Right cardiac atrium (tissue), 5 donors: Measurements from ENCODE around the gene S100Z. TPM values are rescaled to one million over a fixed set of nuclear protein-coding genes. Genes with fewer than 3 reads are reported as not detected.
A peak's percentile ranks its signal among the peaks of the same experiment; 100 is the strongest.
"Not testable (repeated sequence)": the region's sequence is repeated elsewhere in the genome, so short reads cannot be mapped to it uniquely, and the experiment has no call there.

Experiments used
- ATAC-seq, 2 donors: fragments of 200-7000 bp; cut with Tn5 transposase; one replicate each; pipeline versions ENCODE4 v1.8.0 to v1.9.1; 2020; ENCODE audit warnings: moderate library complexity in 2 of 2, mild to moderate bottlenecking in 1 of 2
- DNase-seq, 3 donors: peaks; one replicate each; pipeline ENCODE4 v3.0.0-alpha.2; 2020
- H3K27ac ChIP-seq: one replicate; pipeline ENCODE4 v1.5.1; 2013; ENCODE audit warnings: mild to moderate bottlenecking, low read length, control low read depth, moderate library complexity
- H3K27me3 ChIP-seq: one replicate; pipeline ENCODE4 v1.6.1; 2013; ENCODE audit not compliant: control insufficient read depth, insufficient read depth
- H3K4me1 ChIP-seq: one replicate; pipeline ENCODE4 v1.6.1; 2013; ENCODE audit warnings: low read length; ENCODE audit not compliant: control insufficient read depth, insufficient read depth
- H3K4me3 ChIP-seq: one replicate; pipeline ENCODE4 v1.5.1; 2013; ENCODE audit warnings: low read length, control low read depth
- H3K9me3 ChIP-seq: one replicate; pipeline ENCODE4 v1.6.1; 2013; ENCODE audit warnings: low read length; ENCODE audit not compliant: control insufficient read depth
- WGBS: extraction: QIAGEN DNeasy Blood & Tissue Kit; methylation state at CpG from one replicate; pipeline ENCODE4 v1.1.7; 2013; 5-methylcytosine and 5-hydroxymethylcytosine counted together
- intact Hi-C, 4 donors: fragments of 100-400 bp; cut with DNase I; formaldehyde crosslinking; loops; one replicate each; pipeline versions ENCODE4 v1.11.0 to v1.14.0; 2022 to 2023
- polyA plus RNA-seq: library from polyadenylated mRNA; stranded (reverse); fragments of 200-250 nt; gene quantifications from one replicate; pipeline ENCODE4 v1.2.3, GENCODE V29; 2013
- total RNA-seq, 4 donors: library from RNA; stranded (reverse); fragmentation: NEBNext Ultra II Directional; extraction: Animal tissue kit (Norgen Biotek cat#: 25700); gene quantifications; one replicate each; pipeline ENCODE4 v1.2.1, GENCODE V29; 2021
- donor health status: healthy with polysubstance abuse.
- donor health status: DM: no; HTN: yes; CAD: no.
- donor health status: DM: no; HTN: no; CAD: no.
- donor health status: DM: no; HTN: yes; CAD: no; lungs with severe emphysema.
- donor health status: DM: yes; HTN: yes; CAD: no.

S100Z gene
- total and polyA plus RNA-seq, 5 donors: not detected

DNA sequence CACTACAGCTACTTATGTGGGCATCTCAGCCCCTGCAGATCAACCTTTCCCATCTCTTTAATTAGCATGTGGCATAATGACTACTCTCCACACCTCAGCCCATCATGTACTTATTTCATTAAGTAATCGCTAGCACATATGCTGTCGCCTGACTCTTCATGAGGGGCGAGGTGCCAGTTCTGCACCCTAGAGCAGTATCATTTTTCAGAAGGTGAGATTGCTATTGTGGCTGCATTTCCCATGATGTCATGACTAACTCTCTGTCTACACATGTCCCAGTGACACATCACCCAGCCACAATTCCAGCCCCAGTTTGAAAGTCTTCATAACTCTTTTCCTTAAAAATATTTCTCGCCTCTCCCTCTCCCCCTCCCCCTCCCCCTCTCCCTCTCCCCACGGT is 38.6 kb upstream of the S100Z start:
- no peak for DNase-seq
- 94% methylated on average over 5 of the region's 5 CpGs for WGBS
- no peak overlapping the region for H3K27ac ChIP-seq
- intact Hi-C loops: no loop called here
- H3K4me3 ChIP-seq: no peak overlapping the region
- H3K4me1 ChIP-seq: no peaks in the 10 kb centered on the region
- no peaks in the 10 kb centered on the region for H3K9me3 ChIP-seq
- H3K27me3 ChIP-seq: no peaks in the 10 kb centered on the region
- ATAC-seq: no peak

DNA sequence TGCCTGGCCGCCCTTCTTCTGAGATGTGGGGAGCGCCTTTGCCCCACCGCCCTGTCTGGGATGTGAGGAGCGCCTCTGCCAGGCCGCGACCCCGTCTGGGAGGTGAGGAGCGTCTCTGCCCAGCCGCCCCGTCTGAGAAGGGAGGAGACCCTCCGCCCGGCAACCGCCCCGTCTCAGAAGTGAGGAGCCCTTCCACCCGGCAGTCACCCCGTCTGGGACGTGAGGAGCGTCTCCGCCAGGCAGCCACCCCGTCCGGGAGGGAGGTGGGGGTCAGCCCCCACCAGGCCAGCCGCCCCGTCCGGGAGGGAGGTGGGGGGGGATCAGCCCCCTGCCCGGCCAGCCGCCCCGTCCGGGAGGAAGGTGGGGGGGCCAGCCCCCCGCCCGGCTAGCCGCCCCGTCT is 37.6 kb upstream of the S100Z start:
- ATAC-seq, H3K4me1 ChIP-seq, H3K27me3 ChIP-seq, H3K27ac ChIP-seq, intact Hi-C loops, H3K4me3 ChIP-seq, H3K9me3 ChIP-seq: not testable (repeated sequence)
- DNase-seq: peak in 1 of 3 donors; percentile 61
- 97% methylated on average over 32 of the region's 32 CpGs for WGBS

DNA sequence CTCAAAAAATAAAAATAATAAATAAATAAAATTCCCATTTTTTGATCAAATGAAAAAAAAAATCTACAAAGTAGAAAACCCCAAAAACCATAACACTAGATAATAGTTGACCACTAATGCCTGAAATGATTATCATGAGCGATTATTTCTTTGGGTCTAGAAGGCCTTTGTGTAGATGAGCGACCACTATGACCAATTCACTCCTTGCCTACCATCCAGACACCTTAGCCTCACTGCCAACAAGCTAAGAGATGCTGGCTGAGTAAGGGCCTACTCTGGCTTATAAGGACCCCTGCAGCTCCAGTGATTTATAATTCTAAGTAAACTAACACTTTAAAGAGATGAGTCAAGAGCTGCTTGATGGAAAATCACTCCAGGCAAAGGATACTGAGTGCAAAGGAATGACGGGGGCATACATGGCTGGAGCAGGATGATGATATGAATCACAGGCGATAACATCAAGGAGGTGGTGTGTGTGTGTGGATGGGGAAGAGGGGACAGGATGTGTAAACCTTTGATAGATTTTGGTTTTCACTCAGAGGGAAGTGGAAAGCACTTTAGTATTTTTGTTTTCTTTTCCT is 35.7 kb upstream of the S100Z start:
- no peaks in the 10 kb centered on the region for H3K9me3 ChIP-seq
- H3K27ac ChIP-seq: no peak overlapping the region
- WGBS: 85% methylated on average over 4 of the region's 4 CpGs
- no peaks in the 10 kb centered on the region for H3K4me1 ChIP-seq
- DNase-seq: no peak
- H3K27me3 ChIP-seq: no peaks in the 10 kb centered on the region
- no peak for ATAC-seq
- no peak overlapping the region for H3K4me3 ChIP-seq
- intact Hi-C loops: no loop called here

DNA sequence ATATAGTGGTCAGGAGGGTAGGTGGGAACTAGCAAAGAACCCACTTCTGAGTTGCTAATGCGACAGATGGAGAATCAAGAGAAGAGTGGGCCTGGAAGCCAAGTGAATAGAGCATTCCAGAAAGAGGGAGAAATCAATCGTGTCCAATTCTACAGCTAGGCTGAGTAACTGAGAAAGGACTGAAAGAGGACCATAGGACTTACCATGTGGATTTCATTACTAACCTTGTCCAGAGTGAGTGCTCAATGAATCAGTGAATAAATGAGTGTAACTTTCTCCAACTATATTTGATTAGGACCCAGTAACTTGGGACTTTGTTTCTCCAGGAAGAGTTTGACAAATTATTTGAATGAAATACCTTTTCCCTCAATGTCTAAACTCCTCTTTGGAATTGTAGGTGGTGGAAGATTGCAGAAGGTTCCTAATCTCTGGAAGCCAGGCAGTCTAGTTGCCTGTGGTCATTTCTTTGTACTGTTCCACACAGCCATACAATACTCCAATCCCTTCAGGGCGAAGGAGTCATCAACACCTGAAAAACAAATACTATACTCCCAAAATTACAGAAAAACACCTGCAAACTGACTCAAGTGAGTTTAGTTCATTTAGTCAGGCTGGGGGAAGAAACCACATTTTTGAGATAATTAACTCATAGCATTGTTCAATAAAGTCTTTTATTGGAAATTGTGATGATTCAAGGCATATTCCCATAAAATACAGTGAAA is 33.5 kb upstream of the S100Z start:
- Histone ChIP-seq H3K9me3 (no peaks in the 10 kb centered on the region), H3K4me3 (no peak overlapping the region), H3K27me3 (no peaks in the 10 kb centered on the region), H3K27ac (no peak overlapping the region), H3K4me1 (no peaks in the 10 kb centered on the region)
- ATAC-seq (no peak), DNase-seq (no peak)
- WGBS: 84% methylated on average over 3 of the region's 3 CpGs
- intact Hi-C loops: no loop called here

DNA sequence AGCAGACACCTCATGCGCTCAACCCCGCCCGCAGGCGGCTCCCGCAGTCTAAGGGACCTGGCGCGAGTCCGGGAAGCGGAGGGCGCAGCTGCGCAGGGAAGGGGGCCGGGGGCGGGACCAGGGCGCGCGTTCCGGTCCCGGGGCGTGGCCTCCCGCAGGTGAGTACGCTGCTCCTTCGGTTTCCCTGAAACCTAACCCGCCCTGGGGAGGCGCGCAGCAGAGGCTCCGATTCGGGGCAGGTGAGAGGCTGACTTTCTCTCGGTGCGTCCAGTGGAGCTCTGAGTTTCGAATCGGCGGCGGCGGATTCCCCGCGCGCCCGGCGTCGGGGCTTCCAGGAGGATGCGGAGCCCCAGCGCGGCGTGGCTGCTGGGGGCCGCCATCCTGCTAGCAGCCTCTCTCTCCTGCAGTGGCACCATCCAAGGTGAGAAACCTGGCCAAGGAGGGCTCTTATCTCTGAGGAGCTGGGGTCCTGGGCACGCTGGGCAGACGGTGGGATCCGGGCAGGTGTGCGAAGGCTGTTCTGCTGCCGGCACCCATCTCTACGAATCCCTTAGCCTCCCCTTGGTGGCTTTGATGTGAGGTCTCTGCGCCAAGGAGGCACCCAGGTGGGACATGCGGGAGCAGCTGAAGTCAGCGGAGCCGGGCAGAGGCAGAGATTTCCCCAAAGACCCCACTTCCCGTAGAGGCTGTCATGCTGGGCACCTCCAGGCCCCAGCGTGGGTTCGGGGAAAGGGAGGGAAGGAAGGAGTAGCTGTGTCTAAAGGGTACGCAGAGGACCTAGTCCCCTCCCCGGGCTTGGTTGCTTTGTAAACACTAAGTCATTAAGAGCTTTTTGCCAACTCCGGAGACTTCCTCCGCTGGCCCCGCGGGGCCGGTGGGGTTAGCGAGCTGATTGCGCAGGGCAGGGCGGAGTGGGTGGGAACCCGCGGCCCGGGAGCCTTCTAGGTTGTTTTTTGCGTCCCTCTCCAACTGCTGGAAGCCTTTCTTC is 30.7 kb upstream of the S100Z start, which contains the start of gene F2RL1:
TSS of gene F2RL1 (plus strand) at position 187 of the 988 bp plus-strand sequence. CDS start at position 340, 153 bp downstream.
- H3K27ac ChIP-seq: no peak within 1 kb of the TSS
- peak; percentile 83 for ATAC-seq
- H3K4me1 ChIP-seq: no peaks in the 10 kb centered on the region

DNA sequence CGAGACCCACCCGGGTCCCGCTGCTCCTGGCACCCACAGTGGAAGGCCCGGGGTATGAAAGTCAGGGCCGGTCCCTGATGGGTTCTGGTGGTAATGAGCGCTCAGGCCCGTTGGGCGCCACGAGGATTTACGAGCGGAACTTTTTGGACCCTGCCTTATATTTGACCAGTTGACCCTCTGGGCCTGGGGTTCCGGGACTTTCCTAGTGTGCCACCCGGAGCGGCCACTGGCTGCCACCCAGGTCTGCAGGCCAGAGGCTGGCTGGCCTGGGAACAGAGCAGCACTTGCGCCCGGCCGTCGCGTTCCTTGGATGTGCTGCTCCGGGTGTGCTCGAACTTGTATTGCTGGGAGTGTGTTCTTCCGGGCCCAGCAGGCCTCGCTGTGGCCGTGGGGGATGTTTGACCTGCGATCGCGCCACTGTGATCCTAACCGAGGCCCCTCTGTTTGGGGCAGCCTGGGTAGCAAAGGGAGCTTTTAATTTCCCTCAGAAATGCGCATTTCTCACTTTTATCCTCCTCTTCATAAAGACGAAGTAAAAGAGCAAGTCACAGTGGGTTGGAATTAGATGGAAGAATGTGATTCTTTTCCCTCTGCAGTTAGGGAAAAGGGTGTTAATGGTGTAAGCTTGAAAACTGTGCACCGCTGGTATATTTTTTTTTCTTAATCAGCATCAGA is 29.8 kb upstream of the S100Z start:
- Histone ChIP-seq H3K27ac (no peak overlapping the region), H3K27me3 (no peaks in the 10 kb centered on the region), H3K4me1 (no peaks in the 10 kb centered on the region), H3K9me3 (no peaks in the 10 kb centered on the region), H3K4me3 (peak overlapping the region; percentile 68)
- 42% methylated on average over 31 of the region's 31 CpGs for WGBS
- intact Hi-C loops: no loop called here
- ATAC-seq (peak; percentile 25 to 36), DNase-seq (peak in 2 of 3 donors; percentile 65 to 77)

More for the DNA sequence above, 30.7 kb upstream of the S100Z start, which contains the start of gene F2RL1:
- Histone ChIP-seq H3K4me3 (peak within 1 kb of the TSS; percentile 68), H3K27me3 (no peaks in the 10 kb centered on the region), H3K9me3 (no peaks in the 10 kb centered on the region)
- DNase-seq: peak; percentile 53 to 87 (median 83)
- intact Hi-C loops: no loop called here
- 2% methylated on average over 72 of the region's 72 CpGs for WGBS

DNA sequence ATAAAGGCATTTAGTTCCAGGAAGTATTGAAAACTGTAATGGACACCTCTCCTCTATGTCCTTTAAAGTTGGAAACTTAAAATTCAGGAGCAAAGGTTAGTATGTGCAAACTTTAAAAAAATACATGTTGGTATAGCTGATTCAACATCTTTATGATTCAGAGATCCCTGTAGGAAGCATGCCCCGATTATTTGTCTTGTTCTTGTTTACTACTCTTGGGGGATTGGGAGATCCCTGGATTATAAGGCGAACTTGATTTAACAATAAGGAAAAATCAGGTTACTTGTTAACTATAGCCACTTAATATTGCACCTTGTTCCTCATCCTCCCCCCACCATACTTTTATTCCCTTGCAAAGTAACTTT is 29.3 kb upstream of the S100Z start:
- no peak overlapping the region for H3K4me3 ChIP-seq

DNA sequence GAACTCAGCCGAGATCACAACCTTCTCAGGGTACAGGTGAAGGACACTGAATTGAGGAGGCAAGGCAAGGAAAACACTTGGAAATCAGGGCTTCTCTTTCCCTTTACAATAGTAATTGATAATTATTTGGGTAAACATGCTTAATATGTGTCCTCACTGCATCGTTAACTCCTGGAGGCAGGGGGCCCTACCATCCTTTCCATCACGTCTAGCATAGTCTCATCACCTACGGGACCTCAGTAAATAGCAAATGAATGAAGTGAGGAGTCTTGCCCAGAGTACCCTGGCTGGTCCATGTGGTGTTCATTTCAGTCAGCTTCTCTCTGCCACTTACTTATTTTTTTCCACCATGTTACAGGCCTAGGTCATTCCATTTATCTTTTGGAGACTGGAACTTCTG is 28.7 kb upstream of the S100Z start:
- Histone ChIP-seq H3K9me3 (no peaks in the 10 kb centered on the region), H3K4me3 (no peak overlapping the region), H3K4me1 (no peaks in the 10 kb centered on the region), H3K27ac (no peak overlapping the region), H3K27me3 (no peaks in the 10 kb centered on the region)
- no peak for DNase-seq
- ATAC-seq: no peak
- 80% methylated on average over 4 of the region's 4 CpGs for WGBS
- intact Hi-C loops: no loop called here

More for the DNA sequence above, 29.3 kb upstream of the S100Z start:
- WGBS: 80% methylated on average over 2 of the region's 2 CpGs
- Histone ChIP-seq H3K4me1 (no peaks in the 10 kb centered on the region), H3K27ac (no peak overlapping the region), H3K9me3 (no peaks in the 10 kb centered on the region), H3K27me3 (no peaks in the 10 kb centered on the region)
- ATAC-seq (no peak), DNase-seq (no peak)
- intact Hi-C loops: no loop called here

DNA sequence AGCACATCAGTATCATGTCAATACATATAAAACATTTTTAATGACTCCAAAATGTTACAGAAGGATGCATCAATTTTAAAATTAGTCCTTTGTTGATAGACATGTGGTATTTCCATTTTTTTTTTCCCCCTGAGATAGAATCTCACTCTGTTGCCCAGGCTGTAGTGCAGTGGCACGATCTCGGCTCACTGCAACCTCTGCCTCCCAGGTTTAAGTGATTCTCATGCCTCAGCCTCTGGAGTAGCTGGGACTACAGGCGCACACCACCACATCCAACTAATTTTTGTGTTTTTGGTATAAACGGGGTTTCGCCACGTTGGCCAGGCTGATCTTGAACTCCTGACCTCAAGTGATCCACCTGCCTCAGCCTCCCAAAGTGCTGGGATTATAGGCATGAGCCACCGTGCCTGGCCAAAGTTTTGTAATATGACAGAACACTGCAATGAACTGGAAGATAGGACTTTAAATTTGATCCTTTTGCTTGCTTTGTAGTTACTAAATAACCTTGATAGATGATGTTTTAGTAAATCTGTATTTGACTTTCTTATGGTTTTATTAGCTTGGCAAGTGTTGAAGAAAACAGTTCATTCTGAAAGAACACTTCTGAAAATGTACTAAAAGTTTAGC is 27.6 kb upstream of the S100Z start:
- intact Hi-C loops, H3K4me3 ChIP-seq, H3K9me3 ChIP-seq, DNase-seq, H3K27me3 ChIP-seq, ATAC-seq, H3K4me1 ChIP-seq, H3K27ac ChIP-seq: not testable (repeated sequence)
- 83% methylated on average over 7 of the region's 7 CpGs for WGBS

DNA sequence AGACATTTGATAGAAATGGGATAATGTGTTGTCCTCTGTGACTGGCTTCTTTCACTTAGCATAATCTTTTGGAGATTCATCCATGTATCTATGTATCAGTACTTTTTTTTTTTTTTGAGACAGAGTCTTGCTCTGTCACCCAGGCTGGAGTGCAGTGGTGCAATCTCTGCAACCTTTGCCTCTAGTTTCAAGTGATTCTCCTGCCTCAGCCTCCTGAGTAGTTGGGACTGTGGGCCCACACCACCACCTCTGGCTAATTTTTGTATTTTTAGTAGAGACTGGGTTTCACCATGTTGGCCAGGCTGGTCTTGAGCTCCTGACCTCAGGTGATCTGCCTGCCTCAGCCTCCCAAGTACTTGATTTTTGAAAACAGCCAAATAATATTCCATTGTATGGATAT is 23.4 kb upstream of the S100Z start:
- H3K9me3 ChIP-seq, DNase-seq, H3K4me1 ChIP-seq, ATAC-seq, H3K27ac ChIP-seq, H3K4me3 ChIP-seq, H3K27me3 ChIP-seq, intact Hi-C loops: not testable (repeated sequence)
